ENCODE data around the gene RBBP8NL. TPM values are rescaled to one million over a fixed set of nuclear protein-coding genes. Genes with fewer than 3 reads are reported as not detected.

The RBBP8NL gene
- total and polyA plus RNA-seq, 2 experiments from 2014 or later: 0.10 to 1.1 TPM

DNA sequence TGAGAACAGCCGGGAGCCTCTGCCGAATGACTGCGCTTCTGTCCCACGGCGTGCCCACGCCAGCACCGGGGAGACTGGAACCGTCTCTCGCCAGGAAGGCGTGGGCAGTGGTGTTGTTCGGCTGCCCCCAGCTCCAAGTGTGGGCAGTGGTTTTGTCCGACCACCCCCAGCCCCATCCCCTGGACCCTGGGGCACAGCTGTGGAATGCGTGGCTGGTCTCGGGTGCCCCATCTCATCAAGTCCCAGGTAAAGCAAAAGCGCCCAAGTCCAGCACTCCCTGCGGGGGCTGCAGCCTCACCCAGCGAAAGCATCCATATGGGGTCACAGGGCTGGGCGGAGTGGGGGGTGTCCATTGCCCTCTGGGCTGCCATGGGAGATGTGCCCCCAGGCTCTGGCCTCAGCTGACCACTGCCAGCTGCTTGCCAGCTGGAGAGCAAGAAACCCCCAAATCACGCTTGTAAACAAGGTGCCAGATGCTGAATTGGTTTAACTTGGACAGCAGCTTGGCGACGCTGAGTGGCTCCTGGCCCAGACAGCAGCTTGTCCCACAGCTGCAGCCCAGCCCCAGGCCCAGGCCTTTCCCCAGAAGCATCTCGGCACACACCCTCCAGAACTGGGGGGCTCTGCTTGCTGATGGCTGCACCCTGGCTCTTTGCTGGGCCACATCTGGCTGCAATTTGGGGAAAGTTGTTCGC lies 24.7 kb downstream of the RBBP8NL start:
- H3K4me1 Mint-ChIP-seq: peaks cover 17% of the 10 kb centered on the region
- H3K27me3 Mint-ChIP-seq (ENCODE audit: insufficient read depth, low read depth, poor library complexity): peaks cover 6% of the 10 kb centered on the region
- no peak overlapping the region for H3K4me2 ChIP-seq
- no peak overlapping the region for H3K27ac ChIP-seq (ENCODE audit: low read depth)
- H2AFZ ChIP-seq: no peak overlapping the region
- H3K27ac Mint-ChIP-seq: no peak overlapping the region
- no peak for DNase-seq (ENCODE audit: low spot score)
- no peaks in the 10 kb centered on the region for H3K79me2 ChIP-seq (replicated peaks; ENCODE audit: insufficient read depth)
- no peaks in the 10 kb centered on the region for H3K36me3 ChIP-seq (ENCODE audit: insufficient read depth)
- no peaks in the 10 kb centered on the region for H3F3A ChIP-seq (replicated peaks; ENCODE audit: low read depth)
- H3K36me3 Mint-ChIP-seq (ENCODE audit: low read depth): peaks cover 12% of the 10 kb centered on the region
- H3K9me3 Mint-ChIP-seq: peaks cover 4% of the 10 kb centered on the region; the same call in 2 of the 3 replicates
- no peaks in the 10 kb centered on the region for H3K27me3 ChIP-seq (ENCODE audit: insufficient read depth)
- no peak overlapping the region for H3K4me3 ChIP-seq
- H4K20me1 ChIP-seq (replicated peaks; ENCODE audit: insufficient read depth): no peaks in the 10 kb centered on the region; the same call in none of the 2 replicates
- H3K4me1 ChIP-seq (ENCODE audit: insufficient read depth): no peaks in the 10 kb centered on the region; the same call in 1 of the 2 replicates
- TF ChIP-seq STAT1 (IDR thresholded peaks at IDR 0.05; ENCODE audit: unreplicated experiment) (no peak), ZNF462 (CRISPR knock-in tag; IDR thresholded peaks at IDR 0.05) (no peak), CREB1 (CRISPR knock-in tag; IDR thresholded peaks at IDR 0.05; ENCODE audit: low read depth) (no peak), REST (IDR thresholded peaks at IDR 0.05; ENCODE audit: unreplicated experiment) (no peak), POLR2AphosphoS5 (IDR thresholded peaks at IDR 0.05; ENCODE audit: low read depth) (no peak), CTCF (conservative IDR thresholded peaks at IDR 0.05; ENCODE audit: low read depth in 2 of 2) (no peak)
- no peak for ATAC-seq
- H3K9me2 ChIP-seq (ENCODE audit: insufficient read depth): no peaks in the 10 kb centered on the region
- no peak overlapping the region for H3K4me3 Mint-ChIP-seq

All from GM23338 (cell line).